22Rv1 (cell line): ENCODE data around the gene CSTA.

Source experiments
- CTCF ChIP-seq: fragments of 450-650 bp; IDR thresholded peaks from 2 replicates; pipeline ENCODE4 v1.5.1; 2017; ENCODE audit warnings: mild to moderate bottlenecking
- ZFX ChIP-seq: fragments of 450-650 bp; IDR thresholded peaks from 2 replicates; pipeline ENCODE4 v1.6.1; 2017; ENCODE audit warnings: antibody characterized with exemption, borderline replicate concordance

DNA sequence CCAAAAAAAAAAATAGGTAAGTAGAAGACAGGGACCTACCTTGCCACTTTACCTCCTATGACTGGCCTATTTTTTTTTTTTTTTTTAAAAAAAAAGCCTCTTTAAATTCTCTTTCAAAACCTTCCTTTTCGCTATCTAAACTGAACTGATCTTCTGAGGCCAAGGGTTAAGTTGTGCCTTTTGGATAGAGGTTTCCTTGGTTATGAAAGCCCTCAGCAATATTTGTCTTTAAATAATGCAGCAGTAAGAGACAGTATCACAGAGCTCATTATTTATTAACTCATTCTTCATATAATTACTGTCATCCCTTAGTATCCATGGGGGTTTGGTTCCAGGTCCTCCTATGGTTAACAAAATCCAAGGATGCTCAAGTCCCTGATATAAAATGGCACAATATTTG lies 49.0 kb downstream of the CSTA start:
- TF ChIP-seq CTCF (no peak), ZFX (no peak)
